SK-N-SH (cell line): Measurements from ENCODE around the gene MAT2A.

Source experiments
- CTCF ChIP-seq: fragments of 200-600 bp; sonication (generic); IDR thresholded peaks from 2 replicates; pipeline ENCODE4 v1.6.1; 2017; ENCODE audit warnings: antibody characterized with exemption, mild to moderate bottlenecking, moderate library complexity
- ELF1 ChIP-seq: IDR thresholded peaks from 2 replicates; pipeline ENCODE4 v1.4.0; 2012
- EP300 ChIP-seq, 2 experiments: IDR thresholded peaks; 2 replicates each; pipeline versions ENCODE4 v1.4.0 to v1.6.1; 2012; ENCODE audit warnings: borderline replicate concordance in 1 of 2, low read depth in 1 of 2, low read length in 1 of 2
- EZH2phosphoT487 ChIP-seq: fragments of 200-600 bp; sonication (generic); IDR thresholded peaks from 2 replicates; pipeline ENCODE4 v1.6.1; 2017; ENCODE audit warnings: low read depth, mixed run types, mild to moderate bottlenecking, antibody characterized with exemption, moderate library complexity, borderline replicate concordance
- GABPA ChIP-seq: IDR thresholded peaks from 2 replicates; pipeline ENCODE4 v1.4.0; 2012; ENCODE audit warnings: low read depth, mild to moderate bottlenecking
- NRF1 ChIP-seq: IDR thresholded peaks from 2 replicates; pipeline ENCODE4 v1.6.1; 2012; ENCODE audit warnings: low read depth, mild to moderate bottlenecking, low read length
- PBX3 ChIP-seq: IDR thresholded peaks from 2 replicates; pipeline ENCODE4; 2012
- POLR2AphosphoS5 ChIP-seq: IDR thresholded peaks from 2 replicates; pipeline ENCODE4 v1.6.1; 2012; ENCODE audit warnings: low read depth, low read length
- RAD21 ChIP-seq: IDR thresholded peaks from 2 replicates; pipeline ENCODE4 v1.6.1; 2012; ENCODE audit warnings: mild to moderate bottlenecking, low read length
- RXRA ChIP-seq: IDR thresholded peaks from 2 replicates; pipeline ENCODE4 v1.4.0; 2012; ENCODE audit warnings: low read depth, mild to moderate bottlenecking, borderline replicate concordance
- USF1 ChIP-seq: IDR thresholded peaks from 2 replicates; pipeline ENCODE4 v1.4.0; 2012; ENCODE audit warnings: low read depth, borderline replicate concordance
- YY1 ChIP-seq: IDR thresholded peaks from 2 replicates; pipeline ENCODE4 v1.4.0; 2012; ENCODE audit warnings: low read depth, mild to moderate bottlenecking
- TF ChIP-seq, protein P1 (sequence below): IDR thresholded peaks from 2 replicates; pipeline ENCODE4 v1.4.0; 2012; ENCODE audit warnings: low read depth, borderline replicate concordance
- TF ChIP-seq, protein P2 (sequence below): IDR thresholded peaks from 2 replicates; pipeline ENCODE4 v1.4.0; 2012; ENCODE audit warnings: low read depth

DNA sequence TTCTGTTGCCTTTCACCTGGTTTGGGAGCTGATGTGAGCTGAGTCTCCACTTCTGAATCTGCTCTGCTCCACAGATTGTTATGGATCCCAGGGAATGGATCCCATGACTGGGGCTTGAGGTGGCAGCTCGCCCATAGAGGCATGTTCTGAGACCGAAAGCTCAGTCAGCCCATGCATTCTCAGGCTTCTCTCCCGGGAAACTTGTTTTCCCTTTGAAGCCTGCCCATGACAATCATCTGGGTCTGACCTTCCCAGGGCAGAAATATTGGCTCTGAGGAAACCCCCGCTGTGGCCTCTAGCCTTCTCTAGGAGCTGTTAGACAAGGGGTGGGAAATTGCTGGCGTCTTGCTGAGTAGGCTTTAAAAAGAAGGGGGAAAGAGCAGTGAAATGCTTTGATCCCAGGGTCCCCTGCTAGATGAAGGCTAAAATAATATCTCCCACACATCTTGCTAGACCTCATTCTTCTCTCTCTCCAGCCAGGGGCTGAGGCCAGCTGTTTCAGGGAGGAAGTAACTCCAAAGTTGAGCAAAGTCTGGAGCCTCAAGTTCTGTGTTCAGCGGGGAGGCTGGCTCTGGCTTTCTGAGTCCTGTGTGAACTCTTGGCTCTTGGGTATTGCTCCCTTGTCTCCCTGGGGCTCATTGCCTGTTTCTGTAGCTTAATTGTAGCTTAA is 40.4 kb downstream of the MAT2A start:
- TF ChIP-seq CTCF (no peak), POLR2AphosphoS5 (no peak), EP300 (IDR thresholded peaks at IDR 0.05; ENCODE audit: borderline replicate concordance in 1 of 2, low read depth in 1 of 2, low read length in 1 of 2) (no peak), YY1 (no peak), GABPA (no peak), RAD21 (no peak), RXRA (no peak), NRF1 (no peak), EZH2phosphoT487 (no peak), ELF1 (no peak), PBX3 (no peak), USF1 (no peak)
- TF ChIP-seq, protein P1, sequence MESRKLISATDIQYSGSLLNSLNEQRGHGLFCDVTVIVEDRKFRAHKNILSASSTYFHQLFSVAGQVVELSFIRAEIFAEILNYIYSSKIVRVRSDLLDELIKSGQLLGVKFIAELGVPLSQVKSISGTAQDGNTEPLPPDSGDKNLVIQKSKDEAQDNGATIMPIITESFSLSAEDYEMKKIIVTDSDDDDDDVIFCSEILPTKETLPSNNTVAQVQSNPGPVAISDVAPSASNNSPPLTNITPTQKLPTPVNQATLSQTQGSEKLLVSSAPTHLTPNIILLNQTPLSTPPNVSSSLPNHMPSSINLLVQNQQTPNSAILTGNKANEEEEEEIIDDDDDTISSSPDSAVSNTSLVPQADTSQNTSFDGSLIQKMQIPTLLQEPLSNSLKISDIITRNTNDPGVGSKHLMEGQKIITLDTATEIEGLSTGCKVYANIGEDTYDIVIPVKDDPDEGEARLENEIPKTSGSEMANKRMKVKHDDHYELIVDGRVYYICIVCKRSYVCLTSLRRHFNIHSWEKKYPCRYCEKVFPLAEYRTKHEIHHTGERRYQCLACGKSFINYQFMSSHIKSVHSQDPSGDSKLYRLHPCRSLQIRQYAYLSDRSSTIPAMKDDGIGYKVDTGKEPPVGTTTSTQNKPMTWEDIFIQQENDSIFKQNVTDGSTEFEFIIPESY: no peak
- TF ChIP-seq, protein P2, sequence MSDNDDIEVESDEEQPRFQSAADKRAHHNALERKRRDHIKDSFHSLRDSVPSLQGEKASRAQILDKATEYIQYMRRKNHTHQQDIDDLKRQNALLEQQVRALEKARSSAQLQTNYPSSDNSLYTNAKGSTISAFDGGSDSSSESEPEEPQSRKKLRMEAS: no peak
